OCI-LY3 (cell line): Measurements from ENCODE around the gene KLHL35.

Experiments used
- CTCF ChIP-seq: fragments of 200-600, 300-600 bp; sonication (generic); IDR thresholded peaks from 2 replicates; pipeline ENCODE4 v1.5.1; 2014; ENCODE audit warnings: antibody characterized with exemption, low read length, low read depth
- EZH2phosphoT487 ChIP-seq: fragments of 200-600 bp; shearing (Covaris generic); IDR thresholded peaks from 2 replicates; pipeline ENCODE4 v1.6.1; 2018; ENCODE audit warnings: antibody characterized with exemption, mixed run types, low read depth

GRCh38 chr11:75374646-75375045 is 58.4 kb downstream of the KLHL35 start:
- TF ChIP-seq CTCF (no peak), EZH2phosphoT487 (no peak)
